ENCODE measurements around the gene P2RX7.
"Not testable (repeated sequence)": the region's sequence is repeated elsewhere in the genome, so short reads cannot be mapped to it uniquely, and the experiment has no call there.

P2RX7 gene

DNA sequence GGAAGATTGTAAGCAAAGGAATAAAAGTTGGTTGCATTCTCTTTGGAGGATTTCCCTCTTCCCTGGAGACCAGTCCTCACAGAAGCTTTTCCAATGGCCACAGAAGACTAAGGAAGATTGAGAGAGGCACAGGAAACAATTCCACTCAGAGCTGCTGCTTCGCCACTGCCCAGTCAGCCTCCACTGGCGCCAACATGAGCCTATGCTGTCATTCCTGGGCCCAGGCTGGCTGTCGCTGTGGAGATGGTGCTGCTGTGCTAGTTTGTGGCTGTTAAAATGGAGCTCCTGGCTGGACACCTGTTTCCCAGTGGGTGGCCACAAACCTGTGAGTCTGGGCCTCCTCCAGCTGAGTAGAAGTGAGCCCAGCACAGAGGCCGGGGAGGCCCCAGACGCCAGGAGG is 6.6 kb downstream of the P2RX7 start:
- no peak for DNase-seq

- no peak for DNase-seq
Observed at GRCh38 chr12:121142171-121142950, 9.7 kb downstream of the P2RX7 start.

GRCh38 chr12:121144416-121144914 is 11.8 kb downstream of the P2RX7 start:
- DNase-seq = no peak

- no peak for DNase-seq
Observed at GRCh38 chr12:121145221-121145620, 12.5 kb downstream of the P2RX7 start.

DNA sequence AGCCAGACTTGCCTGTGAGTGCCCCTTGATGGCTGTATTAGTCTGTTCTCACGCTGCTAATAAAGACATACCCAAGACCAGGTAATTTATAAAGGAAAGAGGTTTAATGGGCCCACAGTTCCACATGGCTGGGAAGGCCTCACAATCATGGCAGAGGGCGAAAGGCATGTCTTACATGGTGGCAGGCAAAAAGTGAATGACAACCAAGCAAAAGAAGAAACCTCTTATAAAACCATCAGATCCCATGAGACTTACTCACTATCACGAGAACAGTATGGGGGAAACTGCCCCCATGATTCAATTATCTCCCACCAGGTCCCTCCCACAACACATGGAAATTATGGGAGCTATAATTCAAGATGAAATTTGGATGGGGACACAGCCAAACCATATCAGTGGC is 16.6 kb downstream of the P2RX7 start:
- DNase-seq = not testable (repeated sequence)

DNA sequence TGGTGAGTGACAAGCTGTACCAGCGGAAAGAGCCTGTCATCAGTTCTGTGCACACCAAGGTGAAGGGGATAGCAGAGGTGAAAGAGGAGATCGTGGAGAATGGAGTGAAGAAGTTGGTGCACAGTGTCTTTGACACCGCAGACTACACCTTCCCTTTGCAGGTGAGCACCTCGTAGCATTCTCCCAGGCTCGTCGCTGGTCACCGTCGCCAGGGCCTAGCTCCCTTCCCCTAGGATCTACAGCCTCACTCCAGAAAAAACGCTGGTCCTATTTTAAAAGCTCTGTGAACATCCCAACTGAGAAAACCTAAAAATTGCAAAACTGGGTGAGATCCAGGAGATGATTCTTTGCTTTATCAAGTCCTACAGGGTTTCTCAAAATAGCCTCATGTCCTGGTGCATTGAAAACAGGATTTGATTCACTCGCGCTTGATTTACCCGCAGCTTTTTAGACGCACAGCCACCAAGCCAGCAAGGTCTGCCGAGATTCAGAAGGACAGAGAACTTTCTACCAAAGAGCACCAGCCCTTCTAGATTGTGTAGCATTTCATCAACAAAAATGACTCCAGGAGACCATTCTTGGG is 22.2 kb downstream of the P2RX7 start:
- no peak for DNase-seq

DNA sequence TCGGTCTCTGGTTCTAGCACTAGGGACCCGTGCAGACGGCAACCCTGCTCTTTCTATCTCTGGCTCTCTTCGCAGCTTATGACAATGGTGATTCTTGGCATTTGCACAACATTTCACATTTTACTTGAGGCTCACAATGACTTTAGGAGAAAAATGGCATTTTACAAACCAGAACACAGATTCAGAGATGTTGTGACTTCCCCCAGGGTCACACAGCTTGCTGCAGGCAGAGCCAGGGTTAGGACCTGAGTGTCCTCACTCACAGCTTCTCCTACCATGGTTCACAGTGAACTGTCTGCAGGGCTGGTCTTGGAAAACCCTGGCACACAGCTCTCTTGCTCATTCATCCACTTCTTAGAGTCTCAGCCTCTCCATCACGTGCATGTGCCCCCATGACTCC is 23.7 kb downstream of the P2RX7 start:
- no peak for DNase-seq

GRCh38 chr12:121158085-121158484 is 25.4 kb downstream of the P2RX7 start:
- DNase-seq = no peak

DNA sequence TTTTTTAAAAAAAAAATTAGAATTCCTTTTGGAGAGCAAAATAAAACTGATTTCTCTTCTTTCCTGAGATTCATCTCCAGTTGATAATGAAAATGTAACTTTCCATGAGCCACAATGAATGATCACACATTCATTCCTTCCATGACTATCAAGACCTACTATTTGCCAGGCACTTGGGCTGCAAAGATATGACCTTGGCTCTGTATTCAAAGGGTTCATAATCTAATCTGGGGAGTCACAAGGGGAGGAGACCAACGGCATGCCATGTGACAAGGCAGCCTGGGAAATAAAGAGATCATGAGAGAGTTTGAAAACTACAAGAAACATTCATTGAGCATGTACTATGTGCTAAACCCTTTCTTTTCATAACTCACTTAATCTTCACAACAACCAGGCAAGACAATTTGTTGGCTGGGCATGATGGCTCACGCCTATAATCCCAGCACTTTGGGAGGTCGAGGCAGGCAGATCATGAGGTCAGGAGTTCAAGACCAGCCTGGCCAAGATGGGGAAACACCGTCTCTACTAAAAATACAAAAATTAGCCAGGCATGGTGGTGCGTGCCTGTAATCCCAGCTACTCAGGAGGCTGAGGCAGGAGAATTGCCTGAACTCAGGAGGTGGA is 26.2 kb downstream of the P2RX7 start:
- DNase-seq = not testable (repeated sequence)

DNA sequence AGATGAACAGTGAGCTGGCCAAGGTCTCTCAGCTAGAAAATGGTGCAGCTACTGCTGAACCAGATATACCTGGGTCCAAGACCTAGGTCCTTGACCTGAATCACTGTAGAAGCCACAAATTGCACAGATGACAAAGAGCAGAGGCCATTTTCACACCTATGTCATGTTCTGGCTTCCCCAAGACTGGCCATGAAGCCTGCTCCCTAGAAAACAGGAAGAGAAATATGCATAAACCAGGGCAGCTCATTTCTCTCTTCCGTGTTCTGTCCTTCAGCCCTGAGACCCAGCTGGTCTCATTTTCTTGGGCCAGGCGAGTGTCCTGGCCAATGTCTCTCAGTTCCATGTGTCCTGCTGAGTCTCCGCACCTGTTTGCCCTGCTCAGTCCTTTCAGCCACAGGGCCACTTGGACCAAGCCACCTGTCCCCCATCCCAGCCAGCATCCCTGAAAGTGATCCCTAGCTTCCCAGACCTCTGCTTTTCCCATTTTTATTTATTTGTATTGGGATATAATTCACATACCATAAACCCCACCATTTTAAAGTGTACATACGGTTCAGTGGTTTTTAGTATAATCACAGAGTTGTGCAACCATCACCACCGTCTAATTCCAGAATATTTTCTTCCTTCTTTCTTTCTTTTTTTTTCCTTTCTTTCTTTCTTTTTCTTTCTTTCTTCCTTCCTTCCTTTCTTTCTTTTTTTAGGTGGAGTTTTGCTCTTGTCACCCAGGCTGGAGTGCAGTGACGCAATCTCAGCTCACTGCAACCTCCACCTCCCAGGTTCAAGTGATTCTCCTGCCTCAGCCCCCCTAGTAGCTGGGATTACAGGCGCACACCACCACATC is 27.0 kb downstream of the P2RX7 start:
- no peak for DNase-seq

- DNase-seq = no peak
Observed at GRCh38 chr12:121162384-121162783, 29.7 kb downstream of the P2RX7 start.

DNA sequence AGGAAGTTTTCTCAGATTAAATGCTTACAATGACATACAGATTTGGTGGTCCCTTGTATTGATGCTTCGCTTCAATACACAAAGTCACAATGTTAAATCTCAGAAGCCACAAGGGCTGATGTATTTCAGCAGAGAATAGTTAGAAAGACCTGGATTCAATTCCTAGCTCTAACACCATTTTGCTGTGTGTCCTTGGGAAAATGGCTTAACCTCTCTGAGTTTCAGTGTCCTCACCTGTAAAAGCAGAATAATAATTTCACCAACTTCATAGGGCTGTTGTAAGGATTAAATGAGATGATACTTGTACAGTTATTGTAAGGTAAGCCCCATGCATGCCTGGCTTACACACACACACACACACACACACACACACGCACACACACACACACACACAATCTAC is 30.3 kb downstream of the P2RX7 start:
- DNase-seq = no peak

- DNase-seq = not testable (repeated sequence)
Observed at GRCh38 chr12:121164839-121165238, 32.2 kb downstream of the P2RX7 start.

DNA sequence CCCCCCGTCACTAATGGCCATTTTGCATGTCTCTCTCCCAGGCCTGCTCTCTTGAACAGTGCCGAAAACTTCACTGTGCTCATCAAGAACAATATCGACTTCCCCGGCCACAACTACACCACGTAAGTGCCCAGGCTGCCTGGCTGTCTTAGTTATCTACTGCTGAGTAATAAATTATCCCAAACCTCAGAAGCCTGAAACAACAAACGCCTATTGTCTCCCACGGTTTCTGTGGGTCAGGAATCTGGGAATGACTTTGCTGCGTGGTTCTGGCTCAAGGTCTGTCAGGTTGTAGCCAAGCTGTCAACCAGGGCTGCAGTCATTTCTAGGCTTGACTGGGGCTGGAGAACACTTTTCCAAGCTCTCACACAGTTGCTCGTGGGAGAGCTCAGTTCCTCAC is 32.6 kb downstream of the P2RX7 start:
- no peak for DNase-seq

DNA sequence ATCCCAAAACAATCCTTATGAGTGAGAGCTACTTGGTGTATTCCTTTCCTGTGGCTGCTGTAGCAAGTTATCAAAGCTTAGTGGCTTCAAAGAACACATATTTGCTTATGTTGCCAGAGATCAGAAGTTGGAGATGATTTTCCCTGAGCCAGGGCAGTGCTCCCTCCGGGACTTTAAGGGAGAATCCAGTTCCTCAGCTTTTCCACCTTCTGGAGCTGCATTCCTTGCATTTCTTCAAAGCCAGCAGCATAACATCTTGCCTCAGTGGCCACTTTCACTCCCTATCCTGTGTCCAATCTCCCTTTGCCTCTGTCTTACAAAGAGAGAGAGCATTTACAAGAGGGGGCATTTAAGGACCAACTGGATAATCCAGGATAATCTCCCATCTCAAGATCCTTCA is 33.7 kb downstream of the P2RX7 start:
- no peak for DNase-seq

- DNase-seq = no peak
Observed at GRCh38 chr12:121167232-121167820, 34.6 kb downstream of the P2RX7 start.

- no peak for DNase-seq
Observed at GRCh38 chr12:121167951-121168350, 35.3 kb downstream of the P2RX7 start.

DNA sequence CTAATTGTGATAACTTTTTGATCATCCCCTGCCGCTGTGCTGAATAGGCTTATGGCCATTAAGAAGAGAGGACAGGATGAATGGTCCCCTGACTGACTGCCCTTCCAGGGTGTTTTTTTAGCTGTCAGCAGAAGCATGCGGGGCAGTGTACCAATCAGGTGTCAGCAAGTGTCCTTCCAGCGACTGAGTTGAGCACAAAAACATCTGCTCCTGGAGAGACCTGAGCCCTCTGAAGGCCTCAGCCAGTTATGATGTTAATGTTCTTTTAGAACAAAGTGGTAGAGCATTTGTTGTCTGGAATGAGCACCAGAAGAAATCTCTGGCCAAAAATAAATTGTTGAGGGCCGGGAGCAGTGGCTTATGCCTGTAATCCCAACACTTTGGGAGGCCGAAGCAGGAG is 37.5 kb downstream of the P2RX7 start:
- DNase-seq = no peak

DNA sequence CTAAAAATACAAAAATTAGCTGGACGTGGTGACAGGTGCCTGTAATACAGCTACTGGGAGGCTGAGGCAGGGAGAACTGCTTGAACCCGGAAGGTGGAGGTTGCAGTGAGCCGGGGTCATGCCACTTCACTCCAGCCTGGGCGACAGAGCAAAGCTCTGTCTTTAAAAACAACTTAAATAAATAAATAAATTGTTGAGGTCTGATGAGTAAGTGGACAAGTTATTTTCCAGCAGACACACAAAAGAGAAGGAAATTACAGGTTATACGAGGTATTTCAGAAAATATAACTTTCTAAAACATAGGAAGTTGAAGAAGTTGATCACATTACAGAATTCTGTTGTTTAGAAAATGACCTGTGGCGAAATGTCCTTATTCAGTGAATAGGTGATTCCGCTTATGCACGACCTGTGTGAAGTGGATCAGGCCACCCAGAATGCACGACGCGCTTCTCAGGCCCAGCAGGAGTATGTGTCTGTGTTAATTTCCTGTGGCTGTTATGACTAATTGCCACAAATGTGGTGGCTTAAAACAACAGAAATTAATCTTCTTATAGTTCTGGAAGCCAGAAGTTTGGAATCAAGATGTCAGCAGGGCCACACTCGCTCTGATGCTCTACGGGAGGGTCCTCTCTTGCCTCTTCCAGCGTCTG is 38.1 kb downstream of the P2RX7 start:
- DNase-seq = no peak

GRCh38 chr12:121172145-121172544 is 39.5 kb downstream of the P2RX7 start:
- DNase-seq = no peak

DNA sequence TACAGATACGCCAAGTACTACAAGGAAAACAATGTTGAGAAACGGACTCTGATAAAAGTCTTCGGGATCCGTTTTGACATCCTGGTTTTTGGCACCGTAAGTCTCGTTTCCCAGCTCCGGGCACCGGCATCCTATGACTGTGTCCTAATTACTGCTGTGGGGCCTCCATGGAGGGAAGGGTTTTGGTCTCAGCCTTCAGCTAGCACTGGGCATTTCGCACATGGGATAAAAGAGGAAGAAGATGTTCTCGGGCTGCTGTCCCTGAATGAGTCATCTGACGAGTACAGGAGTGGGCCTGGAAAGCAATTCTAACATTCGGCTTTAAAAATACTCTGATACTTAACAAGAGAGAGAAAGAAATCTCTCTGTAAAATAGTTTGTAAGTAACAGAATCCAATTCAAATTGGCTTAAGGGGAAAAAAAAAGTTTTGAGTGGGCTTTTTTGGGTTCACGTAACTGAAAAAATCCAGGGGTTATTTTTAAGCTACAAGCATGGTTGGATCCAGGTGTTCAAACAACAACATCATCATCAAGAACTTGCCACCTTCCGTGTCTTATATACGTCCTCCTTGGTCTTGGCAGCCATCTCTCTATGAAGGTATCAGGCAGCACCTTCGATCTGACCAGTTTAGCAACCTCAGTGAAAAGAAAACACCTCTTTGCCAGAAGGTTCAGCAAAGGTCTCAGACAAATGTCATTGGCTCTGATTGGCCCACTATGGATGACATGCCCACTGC is 42.9 kb downstream of the P2RX7 start:
- no peak for DNase-seq

Data from NCI-H510A (cell line).